GM12875 (cell line): ENCODE results near the gene ANKLE2.

Experiments
- H3K4me3 ChIP-seq: one replicate; pipeline ENCODE4 v1.5.1; 2011; ENCODE audit warnings: low read depth, low read length, control low read depth
- CTCF ChIP-seq: IDR thresholded peaks from 2 replicates; pipeline ENCODE4 v1.5.1; 2011; ENCODE audit warnings: low read depth, mild to moderate bottlenecking, control low read depth, inconsistent platforms, low read length, moderate library complexity, borderline replicate concordance; ENCODE audit not compliant: insufficient read depth

ANKLE2 gene

GRCh38 chr12:132735496-132735895 is 26.1 kb downstream of the ANKLE2 start:
- no peak for TF ChIP-seq CTCF
- H3K4me3 ChIP-seq, result no peak overlapping the region

GRCh38 chr12:132734206-132734605 is 27.4 kb downstream of the ANKLE2 start:
- TF ChIP-seq CTCF, result no peak
- no peak overlapping the region for H3K4me3 ChIP-seq

- H3K4me3 ChIP-seq, result no peak overlapping the region
- TF ChIP-seq CTCF, result no peak
Observed at GRCh38 chr12:132731574-132731973, 30.1 kb downstream of the ANKLE2 start.

- no peak overlapping the region for H3K4me3 ChIP-seq
- no peak for TF ChIP-seq CTCF
Observed at GRCh38 chr12:132730353-132730752, 31.3 kb downstream of the ANKLE2 start.

GRCh38 chr12:132729541-132730320 is 31.9 kb downstream of the ANKLE2 start:
- H3K4me3 ChIP-seq, result no peak overlapping the region
- TF ChIP-seq CTCF, result no peak

- no peak for TF ChIP-seq CTCF
- no peak overlapping the region for H3K4me3 ChIP-seq
Observed at GRCh38 chr12:132728502-132728901, 33.1 kb downstream of the ANKLE2 start.

GRCh38 chr12:132727091-132727794 is 34.4 kb downstream of the ANKLE2 start:
- no peak overlapping the region for H3K4me3 ChIP-seq
- TF ChIP-seq CTCF, result no peak
